Measurements from ENCODE around the gene PRR15L.
"Not testable (repeated sequence)": the region's sequence is repeated elsewhere in the genome, so short reads cannot be mapped to it uniquely, and the experiment has no call there.

The PRR15L gene

GRCh38 chr17:47929218-47930000 is 28.3 kb downstream of the PRR15L start:
- DNase-seq: no peak

GRCh38 chr17:47928415-47928814 is 29.3 kb downstream of the PRR15L start:
- DNase-seq: no peak

- DNase-seq: no peak
Measured at GRCh38 chr17:47927821-47928400, 29.8 kb downstream of the PRR15L start.

- no peak for DNase-seq
Measured at GRCh38 chr17:47925678-47925988, 32.0 kb downstream of the PRR15L start.

- DNase-seq: no peak
Measured at GRCh38 chr17:47924785-47925677, 32.7 kb downstream of the PRR15L start.

GRCh38 chr17:47919889-47920288 is 37.8 kb downstream of the PRR15L start:
- not testable (repeated sequence) for DNase-seq

GRCh38 chr17:47918991-47919390 is 38.7 kb downstream of the PRR15L start:
- no peak for DNase-seq

GRCh38 chr17:47918006-47918405 is 39.7 kb downstream of the PRR15L start:
- DNase-seq: no peak

GRCh38 chr17:47917581-47917980 is 40.1 kb downstream of the PRR15L start:
- DNase-seq: no peak

GRCh38 chr17:47916489-47917208 is 41.0 kb downstream of the PRR15L start:
- DNase-seq: no peak

GRCh38 chr17:47915776-47916398 is 41.8 kb downstream of the PRR15L start:
- DNase-seq: no peak

- DNase-seq: no peak
Measured at GRCh38 chr17:47914306-47914948, 43.3 kb downstream of the PRR15L start.

- DNase-seq: no peak
Measured at GRCh38 chr17:47913050-47913449, 44.6 kb downstream of the PRR15L start.

GRCh38 chr17:47907932-47908562 is 49.6 kb downstream of the PRR15L start:
- no peak for DNase-seq

- DNase-seq: no peak
Measured at GRCh38 chr17:47906443-47906842, 51.2 kb downstream of the PRR15L start.

- no peak for DNase-seq
Measured at GRCh38 chr17:47905221-47905733, 52.4 kb downstream of the PRR15L start.

- no peak for DNase-seq
Measured at GRCh38 chr17:47902039-47902744, 55.5 kb downstream of the PRR15L start.

Data from HCEC 1CT (cell line).